ENCODE results near the gene TOMM40L.

TOMM40L gene

DNA sequence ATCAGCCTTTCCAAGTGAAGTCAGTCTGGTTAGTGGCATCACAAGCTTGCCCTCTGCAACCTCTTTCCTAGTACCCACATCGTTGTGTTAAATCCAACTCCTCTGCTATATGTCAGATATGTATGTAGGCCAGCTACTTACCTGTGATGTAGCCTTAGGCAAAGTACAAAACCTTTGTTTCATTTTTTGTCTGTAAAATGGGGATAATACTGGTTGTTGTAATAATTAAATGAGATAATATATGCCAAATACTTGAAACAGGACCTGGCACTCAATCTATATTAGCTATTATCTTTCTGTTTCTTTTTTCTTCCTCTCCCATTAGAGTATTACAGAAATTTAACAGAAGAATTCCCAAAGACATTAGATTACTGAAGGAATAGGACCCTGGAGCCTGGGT is 33.9 kb downstream of the TOMM40L start:
- H3K27ac ChIP-seq, result no peak overlapping the region
- TF ChIP-seq, protein P1, sequence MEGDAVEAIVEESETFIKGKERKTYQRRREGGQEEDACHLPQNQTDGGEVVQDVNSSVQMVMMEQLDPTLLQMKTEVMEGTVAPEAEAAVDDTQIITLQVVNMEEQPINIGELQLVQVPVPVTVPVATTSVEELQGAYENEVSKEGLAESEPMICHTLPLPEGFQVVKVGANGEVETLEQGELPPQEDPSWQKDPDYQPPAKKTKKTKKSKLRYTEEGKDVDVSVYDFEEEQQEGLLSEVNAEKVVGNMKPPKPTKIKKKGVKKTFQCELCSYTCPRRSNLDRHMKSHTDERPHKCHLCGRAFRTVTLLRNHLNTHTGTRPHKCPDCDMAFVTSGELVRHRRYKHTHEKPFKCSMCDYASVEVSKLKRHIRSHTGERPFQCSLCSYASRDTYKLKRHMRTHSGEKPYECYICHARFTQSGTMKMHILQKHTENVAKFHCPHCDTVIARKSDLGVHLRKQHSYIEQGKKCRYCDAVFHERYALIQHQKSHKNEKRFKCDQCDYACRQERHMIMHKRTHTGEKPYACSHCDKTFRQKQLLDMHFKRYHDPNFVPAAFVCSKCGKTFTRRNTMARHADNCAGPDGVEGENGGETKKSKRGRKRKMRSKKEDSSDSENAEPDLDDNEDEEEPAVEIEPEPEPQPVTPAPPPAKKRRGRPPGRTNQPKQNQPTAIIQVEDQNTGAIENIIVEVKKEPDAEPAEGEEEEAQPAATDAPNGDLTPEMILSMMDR (IDR thresholded peaks at IDR 0.05), result no peak
- no peak for TF ChIP-seq ZFX (IDR thresholded peaks at IDR 0.05; ENCODE audit: borderline replicate concordance)

DNA sequence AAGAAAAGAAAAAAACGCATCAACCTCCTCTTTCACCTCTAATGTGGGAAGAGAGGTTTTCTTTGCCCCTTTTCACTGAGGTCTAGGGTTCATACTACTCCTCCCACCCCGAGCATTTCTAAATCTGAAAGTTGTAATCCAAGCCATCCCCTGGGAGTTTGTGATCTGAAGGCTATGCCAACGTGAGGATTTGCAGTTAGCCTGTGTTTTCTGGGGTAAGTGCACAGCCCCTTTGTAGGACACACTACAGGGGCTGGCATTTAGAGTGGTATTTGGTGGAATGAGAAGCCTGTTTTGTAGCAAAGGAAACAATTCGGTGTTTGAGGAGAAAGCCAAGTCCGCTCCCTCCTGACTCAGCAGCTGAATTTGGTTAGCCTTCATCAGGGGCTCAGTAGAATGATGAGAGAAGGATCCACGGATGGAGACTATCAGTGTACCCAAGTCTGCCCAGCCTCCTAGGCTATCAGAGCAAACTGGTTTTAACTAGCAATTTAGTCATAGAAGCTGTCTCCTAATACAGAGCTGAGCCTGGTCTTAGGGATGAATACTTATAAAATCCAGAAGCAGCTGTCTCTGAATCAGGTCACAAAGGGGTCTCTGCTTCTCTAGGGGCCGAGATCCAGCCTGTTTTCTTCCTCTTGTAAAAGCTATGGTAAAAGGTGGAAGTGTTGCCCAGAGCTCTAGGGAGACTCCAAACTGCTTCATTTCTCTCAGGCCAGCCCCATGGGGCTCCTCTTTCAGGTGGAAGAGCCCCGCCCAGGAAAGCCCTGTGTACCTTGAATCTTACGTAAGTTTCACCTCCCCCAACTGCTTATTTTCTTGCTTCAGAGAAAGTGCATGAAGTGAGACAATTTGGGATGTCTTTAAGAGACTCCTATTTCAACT is 34.8 kb downstream of the TOMM40L start:
- TF ChIP-seq, protein P1 (IDR thresholded peaks at IDR 0.05), result no peak
- TF ChIP-seq ZFX (IDR thresholded peaks at IDR 0.05; ENCODE audit: borderline replicate concordance), result no peak
- H3K27ac ChIP-seq, result no peak overlapping the region

DNA sequence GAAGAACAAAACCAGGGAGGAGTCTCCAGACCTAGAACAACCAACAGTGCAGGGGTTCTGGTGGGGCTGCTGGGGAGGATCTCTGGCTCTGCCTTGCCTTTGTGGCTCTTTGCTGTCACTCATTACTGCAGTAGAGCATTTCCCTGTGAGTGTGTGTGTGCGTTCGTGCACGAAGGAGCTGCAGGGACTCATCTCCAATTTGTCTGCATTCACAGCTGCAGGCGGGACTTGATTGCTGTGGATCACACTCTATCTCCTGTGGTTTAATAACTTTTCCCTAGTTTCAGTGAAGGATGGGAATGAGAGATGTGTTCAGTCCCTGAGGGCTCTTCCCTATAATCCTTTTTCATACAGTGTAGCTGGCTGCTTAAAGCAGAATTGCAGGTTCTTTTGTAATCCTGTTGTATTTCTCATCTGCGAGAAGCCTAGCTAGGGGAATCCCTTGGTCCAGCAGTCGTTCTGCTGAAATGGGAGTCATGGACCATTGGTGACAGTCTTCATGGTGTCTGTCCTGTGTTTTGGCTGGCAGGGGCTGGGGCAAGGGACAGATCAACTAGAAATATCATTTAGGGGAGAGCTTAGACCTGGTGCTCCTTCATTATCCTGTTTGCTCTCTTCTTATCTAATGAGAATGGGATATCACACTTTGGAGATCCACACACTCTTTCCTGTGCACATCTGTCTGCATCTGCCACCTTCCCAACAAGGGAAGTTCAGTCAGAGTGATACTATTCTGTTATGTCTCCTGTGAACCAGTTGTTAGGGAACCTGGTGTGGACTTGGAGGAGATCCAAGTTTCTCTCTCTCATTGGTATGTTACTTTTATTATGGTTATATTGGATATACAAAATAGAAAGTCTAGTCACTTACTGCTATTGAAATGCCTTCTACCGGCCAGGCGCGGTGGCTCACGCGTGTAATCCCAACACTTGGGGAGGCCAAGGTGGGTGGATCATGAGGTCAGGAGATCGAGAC is 35.7 kb downstream of the TOMM40L start:
- no peak overlapping the region for H3K27ac ChIP-seq
- no peak for TF ChIP-seq ZFX (IDR thresholded peaks at IDR 0.05; ENCODE audit: borderline replicate concordance)
- TF ChIP-seq, protein P1 (IDR thresholded peaks at IDR 0.05), result no peak

DNA sequence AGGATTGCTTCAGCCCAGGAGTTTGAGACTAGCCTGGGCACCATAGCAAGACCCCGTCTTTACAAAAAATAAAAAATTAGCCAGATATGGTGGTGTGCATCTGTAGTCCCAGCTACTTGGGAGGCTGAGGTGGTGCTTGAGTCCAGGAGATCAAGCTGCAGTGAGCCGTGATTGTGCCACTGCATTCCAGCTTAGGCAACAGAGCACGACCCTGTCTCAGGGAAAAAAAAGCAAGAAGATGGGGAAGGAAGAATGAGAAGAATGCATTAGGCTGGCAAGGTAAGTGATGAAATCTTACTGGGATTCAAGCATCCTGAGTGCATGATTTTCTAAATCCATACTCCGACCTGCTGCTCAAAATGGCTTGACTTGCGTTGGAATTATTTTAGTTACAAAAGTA is 39.4 kb downstream of the TOMM40L start:
- H3K27ac ChIP-seq, result no peak overlapping the region
- no peak for TF ChIP-seq ZFX (IDR thresholded peaks at IDR 0.05; ENCODE audit: borderline replicate concordance)
- TF ChIP-seq, protein P1 (IDR thresholded peaks at IDR 0.05), result no peak

DNA sequence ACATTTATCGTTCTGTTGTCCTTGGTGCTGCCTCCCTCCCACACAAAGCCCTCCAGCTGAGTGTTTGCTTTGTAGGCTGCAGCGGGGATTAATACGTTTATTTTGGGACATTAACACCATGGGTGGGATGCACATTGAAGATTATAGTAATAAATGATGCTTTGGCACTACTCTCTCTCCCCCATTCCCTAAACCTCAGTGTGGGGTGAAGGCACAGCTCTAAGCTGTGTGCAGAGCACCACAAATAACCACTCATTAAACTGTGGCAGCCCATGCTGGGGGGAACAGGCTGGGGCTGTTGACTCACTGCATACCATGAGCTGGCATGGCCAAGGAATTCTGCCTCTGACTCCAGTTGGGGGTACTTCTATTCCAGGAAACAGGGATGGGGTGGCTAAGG is 40.3 kb downstream of the TOMM40L start:
- H3K27ac ChIP-seq, result no peak overlapping the region
- TF ChIP-seq, protein P1 (IDR thresholded peaks at IDR 0.05), result no peak
- no peak for TF ChIP-seq ZFX (IDR thresholded peaks at IDR 0.05; ENCODE audit: borderline replicate concordance)

DNA sequence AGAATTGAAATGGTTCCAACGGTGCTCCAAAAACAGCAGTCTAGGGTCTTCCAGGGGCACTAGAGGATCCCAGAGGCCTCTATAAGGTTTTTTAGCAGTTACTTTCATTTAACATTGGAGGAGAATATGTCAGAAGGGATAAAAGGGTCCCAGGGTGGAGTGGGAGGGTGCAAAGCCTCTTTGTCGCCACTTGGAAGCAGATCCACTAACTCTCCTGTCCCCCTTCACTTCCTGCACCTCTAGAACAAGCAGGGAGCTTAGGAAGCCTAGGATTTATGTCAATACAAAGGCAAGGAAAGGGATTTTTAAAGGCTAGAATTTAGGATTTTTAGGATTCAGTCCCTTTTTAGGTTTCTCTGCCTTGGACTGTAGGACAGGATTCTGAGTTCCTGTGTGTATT is 41.0 kb downstream of the TOMM40L start:
- TF ChIP-seq, protein P1 (IDR thresholded peaks at IDR 0.05), result no peak
- no peak for TF ChIP-seq ZFX (IDR thresholded peaks at IDR 0.05; ENCODE audit: borderline replicate concordance)
- no peak overlapping the region for H3K27ac ChIP-seq
